GM19467 (cell line): ENCODE data around the gene USP27X.

Experiments used
- ATAC-seq: cut with Tn5 transposase; IDR thresholded peaks from one replicate; pipeline ENCODE4 v1.9.1; 2021; ENCODE audit warnings: mild to moderate bottlenecking, moderate library complexity; ENCODE audit not compliant: unreplicated experiment

Gene USP27X

DNA sequence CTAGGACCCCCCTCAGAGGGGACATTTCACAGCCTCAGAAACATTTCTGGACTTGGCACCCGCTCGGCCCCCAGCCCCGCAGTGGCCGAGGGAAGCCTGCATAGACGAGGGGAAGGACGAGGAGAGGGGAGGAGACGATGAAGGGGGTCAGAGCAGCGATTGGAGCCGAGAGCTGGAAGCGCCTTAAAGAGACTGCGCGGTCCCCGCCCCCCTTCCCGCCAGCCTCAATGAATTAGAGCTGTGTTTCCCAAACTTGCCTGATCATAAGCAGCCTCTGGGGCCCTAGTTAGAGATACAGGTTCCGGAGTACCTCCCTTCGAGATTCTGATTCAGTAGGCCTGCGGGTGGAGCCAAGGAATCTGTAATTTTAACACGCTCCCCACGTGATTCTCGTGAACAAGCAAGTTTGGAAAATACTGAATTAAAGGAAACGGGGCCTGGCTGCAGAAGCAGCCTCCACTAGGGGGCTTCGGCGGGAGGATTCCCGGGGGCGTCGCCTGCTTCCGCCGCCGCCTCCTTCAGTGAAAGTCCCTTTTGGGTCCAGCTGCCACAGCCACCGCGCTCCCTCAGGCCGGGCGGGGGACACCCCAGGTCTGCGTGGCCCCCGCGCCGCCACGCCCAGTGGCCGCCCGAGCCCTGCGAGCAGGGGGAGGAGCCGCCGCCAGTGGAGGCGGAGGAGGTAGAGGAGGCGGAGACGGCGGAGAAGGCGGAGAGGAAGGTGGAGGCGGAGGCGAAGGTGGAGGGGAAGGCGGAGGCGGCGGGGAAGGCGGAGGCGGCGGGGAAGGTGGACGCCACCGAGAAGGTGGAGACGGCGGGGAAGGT is at the start of gene USP27X:
Gene USP27X (plus strand): TSS at position 651 of the 822 bp plus-strand sequence. CDS start 824 bp downstream, outside the sequence.
- peak; percentile 91 for ATAC-seq

DNA sequence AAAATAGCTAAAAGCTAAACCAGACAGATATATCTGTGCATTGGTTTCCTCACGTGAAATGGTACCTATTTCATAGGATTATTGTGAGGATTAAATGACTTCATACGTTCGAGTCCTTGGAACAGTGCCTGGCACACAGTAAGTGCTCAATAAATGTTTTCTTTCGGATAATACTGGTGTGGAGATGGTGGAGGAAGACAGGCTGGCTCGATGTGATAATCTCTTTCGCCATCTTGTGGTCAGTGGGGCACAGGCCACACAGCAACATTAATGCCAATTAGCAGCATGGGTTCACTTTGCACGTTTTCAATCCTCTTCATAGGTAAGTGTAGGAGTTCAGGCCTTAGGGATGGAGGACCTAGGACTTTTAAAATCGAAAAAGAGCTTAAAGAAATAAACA is 40.9 kb upstream of the USP27X start:
- ATAC-seq = no peak

DNA sequence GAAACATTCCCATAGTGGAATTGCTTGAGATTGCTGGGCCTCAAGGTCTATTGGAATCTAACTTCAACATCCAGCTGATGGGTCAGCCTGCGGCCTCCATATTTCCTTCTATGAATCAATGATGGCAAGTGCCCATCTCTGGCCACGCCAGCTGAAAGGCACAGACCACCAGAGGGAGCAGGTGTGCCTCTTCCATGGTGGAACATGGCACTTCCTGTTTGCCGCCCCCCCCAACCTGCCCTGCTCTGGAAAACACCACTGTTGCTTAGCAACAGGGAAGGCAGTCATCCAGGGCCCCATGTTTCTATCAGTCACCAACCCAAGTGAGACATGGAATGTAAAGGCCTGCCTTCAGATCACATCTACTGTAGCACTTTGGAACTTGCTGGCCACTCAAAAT is 38.6 kb upstream of the USP27X start:
- ATAC-seq = no peak

DNA sequence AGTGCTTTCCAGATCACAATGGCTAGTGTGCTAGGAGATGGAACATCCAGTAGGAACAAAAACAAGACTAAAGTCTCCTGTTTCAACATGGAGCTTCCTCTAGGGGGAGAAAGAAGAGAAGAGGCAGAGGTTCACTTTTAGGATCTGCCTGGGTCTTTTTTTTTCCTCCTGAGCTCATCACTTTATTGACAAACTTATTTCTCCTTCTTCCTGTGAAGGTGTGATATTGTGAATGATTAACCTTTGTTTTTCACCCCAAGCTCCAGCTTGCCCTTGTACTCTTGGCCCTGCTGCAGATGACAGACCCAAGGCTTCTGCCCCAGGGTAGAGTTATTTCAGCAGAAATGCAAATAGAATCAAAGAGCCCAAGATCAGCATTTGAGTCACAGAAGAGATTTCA is 36.7 kb upstream of the USP27X start:
- ATAC-seq = no peak

DNA sequence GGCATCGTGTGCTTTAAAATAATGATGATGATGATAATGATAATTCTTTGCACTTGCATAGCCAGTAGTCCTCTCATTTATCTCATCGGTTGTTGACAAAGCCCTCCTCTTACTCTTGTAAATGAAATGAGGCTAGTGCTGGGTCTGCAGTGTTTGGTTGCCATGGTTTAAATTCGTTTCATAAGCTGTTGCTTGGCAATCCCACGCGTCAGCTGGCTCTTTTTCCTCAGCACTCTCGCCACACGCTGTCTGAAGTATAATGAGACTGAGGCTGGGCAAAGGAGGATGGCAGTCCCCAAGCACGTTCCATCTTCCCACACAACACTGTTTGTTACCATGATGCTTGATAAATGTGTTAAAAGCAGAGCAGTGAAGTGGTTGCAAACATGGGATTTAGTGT is 34.7 kb upstream of the USP27X start:
- ATAC-seq = no peak

DNA sequence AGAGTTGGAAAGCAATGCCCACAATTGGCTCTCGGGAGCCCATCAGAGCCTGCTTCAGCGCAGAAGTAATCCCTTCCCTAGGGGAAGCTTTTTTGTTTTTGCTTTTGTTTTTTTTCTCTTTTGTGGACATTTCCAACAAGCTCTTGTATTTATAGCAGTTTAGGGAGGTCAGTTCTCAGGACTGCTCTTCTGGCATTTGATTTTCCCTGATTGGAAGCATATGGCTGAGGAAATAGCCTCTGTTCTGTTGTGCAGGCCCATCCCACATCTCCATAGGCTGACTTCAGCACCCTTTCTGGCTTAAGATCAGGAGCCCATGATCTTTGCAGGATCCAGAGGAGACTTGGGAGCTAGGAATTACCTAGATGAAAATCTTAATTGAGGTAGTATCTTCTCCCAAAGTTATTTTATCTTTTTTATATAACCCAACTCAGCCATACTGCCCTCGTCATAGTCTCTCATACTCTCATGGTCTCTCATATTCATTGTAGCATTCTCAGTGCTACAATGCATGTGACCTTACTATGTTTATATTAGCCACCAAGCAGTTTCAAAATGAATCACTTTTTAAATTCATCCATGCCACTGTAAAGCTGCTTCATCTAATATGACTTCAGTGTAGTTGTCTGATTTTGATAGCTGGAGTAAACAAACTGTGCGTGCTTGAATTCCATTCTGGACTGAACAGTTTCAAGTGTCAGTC is 33.4 kb upstream of the USP27X start:
- no peak for ATAC-seq

DNA sequence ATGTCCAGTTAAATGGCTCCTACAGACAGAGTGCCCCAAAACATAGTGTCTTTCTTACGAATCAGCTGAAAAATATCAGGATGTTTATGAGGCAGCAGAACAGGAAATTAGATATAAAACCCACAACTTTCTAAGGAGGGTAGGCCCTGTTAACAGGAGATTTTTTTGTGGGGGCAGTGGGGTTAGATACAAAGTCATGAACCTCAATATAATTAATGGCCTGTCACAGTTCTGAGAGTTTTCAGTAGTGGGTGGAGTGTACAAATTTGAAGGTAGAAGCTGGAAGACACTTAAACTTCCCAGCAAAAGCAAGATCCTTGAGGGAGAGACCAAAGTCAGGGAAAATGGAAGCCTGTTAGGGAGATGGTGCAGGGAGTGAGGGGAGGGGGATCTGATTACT is 32.8 kb upstream of the USP27X start:
- no peak for ATAC-seq

DNA sequence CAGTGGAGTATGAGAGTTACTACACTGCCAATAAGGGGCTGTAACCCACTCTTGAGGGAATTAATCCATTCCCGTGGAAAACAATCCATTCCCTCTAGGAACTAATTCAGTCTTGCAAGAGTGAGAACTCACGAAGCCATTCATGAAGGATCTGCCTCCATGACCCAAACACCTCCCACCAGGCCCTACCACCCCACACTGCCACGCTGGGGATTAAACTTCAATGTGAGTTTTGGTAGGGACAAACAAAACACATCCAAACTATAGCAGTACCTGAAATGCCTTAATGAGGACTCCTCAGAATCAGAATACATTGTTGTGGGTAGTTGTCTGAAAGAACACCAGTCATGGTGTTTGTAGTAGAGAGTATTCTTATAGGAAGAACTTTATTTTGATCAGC is 31.0 kb upstream of the USP27X start:
- ATAC-seq = no peak

DNA sequence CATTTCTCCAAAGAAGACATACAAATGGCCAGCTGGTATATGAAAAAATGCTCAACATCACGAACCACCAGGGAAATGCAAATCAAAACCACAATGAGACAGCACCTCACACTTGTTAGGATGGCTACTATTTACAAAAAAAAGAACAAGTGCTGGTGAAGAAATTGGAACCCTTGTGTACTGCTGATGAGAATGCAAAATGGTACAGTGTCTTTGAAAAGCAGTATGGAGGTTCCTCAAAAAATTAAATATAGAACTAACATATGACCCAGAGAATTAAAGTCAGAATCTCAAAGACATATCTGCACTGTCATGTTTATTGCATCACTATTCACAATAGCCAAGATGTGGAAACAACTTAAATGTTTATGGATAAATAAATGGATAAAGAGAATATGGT is 29.3 kb upstream of the USP27X start:
- ATAC-seq = no peak

DNA sequence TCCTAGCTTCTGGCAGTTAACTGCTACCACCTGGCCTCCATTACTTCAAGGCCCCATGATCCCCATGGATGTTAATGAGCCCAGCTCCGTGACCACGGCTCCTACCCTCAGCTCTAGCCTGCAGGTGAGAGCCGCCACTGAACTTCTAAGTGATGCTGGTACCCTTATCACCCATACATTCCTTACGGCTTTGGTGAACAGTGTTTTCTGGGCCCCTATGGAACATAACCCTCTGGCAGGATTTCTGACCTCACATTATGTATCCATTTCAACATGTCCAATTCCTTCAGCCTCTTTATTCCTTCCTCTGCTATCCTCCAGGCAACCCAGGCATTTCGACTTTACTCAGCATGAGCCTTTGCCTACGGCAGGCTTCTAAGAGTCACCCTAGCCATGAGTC is 25.6 kb upstream of the USP27X start:
- no peak for ATAC-seq

DNA sequence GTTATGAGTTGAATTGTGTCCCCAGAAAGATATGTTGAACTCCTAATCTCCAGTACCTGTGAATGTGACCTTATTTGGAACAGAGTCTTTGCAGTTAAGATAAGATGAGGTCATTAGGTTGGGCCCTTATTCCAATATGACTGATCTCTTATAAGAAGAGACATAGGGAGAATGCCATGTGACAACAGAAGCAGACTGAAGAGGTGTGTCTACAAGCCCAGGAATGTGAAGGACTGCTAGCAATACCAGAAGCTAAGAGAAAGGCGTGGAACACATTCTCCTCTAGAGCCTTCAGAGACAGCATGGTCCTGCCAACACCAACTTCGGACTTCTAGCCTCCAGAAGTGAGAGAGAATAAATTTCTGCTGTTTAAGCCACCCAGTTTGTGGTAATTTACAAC is 22.5 kb upstream of the USP27X start:
- ATAC-seq = no peak

DNA sequence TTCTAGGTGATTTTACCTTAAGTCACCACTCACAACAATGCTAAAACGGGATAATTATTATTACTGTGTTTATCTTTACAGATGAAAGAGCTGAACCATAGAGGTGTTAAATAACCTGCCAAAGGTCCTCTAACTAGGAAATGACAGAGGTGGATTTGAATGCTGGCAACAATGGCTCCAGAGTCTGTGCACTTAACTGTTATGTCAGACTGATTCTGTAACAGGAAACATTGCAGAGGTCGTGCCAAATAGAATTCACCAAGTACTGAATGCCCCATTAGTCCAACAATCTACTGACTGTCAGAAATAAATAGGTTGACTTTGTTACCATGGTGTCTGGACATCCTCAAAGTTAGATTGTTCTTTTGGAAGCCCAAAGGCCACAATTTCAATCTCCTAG is 20.9 kb upstream of the USP27X start:
- no peak for ATAC-seq

DNA sequence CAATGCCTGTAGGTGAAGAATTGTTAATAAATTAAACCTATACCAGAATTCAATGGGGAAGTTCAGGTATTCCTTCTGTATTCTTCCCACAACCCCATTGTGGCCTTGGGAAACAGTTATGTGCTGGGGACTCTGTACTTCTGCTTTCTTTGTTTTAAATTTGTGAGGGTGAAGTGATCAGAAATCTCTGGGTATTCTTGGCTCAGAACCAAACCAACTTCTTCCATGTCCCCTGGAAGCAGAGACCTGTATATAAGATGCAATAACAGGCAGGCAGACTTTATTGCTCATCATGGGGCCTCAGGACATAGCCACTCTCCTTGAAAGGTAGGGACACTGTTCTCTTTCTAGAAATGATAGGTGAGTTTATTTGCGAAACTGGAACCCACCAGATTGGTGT is 19.8 kb upstream of the USP27X start:
- ATAC-seq = no peak

DNA sequence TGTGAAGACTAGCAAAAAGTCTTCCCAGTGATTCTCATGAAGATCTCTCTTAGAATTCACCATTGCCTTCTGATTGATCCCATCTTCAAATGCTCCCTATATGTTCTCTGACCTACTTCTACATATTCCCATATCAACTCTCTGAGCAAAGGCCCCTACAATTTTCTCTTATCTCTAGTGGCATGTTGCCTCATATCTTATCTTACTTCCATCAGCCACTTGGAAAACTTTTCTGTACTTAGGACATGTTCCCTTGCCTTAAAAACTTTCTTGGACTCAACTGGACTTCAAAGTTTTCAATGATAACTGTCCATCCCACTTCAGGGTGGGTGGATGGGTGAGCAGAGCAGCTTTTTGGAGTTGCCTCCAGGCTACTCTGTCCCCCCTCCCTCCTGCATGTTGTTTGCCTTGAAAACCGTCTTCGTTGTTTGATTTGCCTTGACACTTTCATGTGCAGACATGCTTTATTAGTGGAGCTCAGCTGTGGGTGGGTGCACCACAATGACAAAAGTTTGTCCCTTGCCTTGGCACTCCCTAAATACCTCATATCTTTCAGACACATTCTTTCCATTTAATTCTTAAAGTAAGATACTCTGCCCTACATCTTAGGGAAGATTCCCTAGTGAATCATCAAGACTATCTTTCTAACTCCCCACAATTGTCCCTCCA is 18.3 kb upstream of the USP27X start:
- no peak for ATAC-seq

DNA sequence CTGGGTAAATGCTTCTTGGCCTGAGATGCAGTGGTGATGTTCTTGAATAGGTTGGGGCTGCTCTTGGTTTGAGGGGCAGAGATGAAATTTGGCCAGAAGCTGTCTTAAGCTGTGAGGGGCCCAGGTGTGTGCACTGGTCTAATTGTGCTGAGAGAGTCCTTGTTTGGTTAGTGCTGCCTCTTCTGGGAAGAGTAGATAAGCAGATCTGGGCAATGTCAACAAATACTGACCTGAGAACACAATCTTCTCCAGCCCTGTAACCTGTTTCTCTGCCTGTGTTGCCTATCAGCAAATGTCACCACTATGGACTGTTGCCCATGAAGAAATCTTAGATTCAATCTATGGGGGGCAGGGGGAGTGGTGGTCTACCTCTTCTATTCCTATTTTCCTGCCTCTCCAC is 17.2 kb upstream of the USP27X start:
- ATAC-seq = no peak

DNA sequence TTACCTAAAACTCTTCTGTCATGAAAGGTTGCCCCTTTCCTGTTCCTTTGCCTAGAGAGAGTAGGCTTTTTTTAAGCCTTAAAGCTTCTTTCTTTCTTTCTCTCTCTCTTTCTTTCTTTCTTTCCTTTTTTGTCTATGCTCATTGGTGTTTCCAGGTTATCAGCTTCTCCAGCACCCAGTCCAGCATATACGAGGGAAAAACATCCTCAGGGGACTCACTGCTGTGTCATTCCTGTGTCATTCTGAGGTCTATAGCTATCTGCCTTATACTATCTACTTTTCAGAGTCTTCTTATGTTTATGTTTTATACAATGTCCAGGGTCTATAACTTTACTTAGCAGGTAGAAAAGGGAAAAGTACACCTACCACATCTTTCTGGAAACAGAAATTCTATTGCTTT is 10.5 kb upstream of the USP27X start:
- no peak for ATAC-seq

DNA sequence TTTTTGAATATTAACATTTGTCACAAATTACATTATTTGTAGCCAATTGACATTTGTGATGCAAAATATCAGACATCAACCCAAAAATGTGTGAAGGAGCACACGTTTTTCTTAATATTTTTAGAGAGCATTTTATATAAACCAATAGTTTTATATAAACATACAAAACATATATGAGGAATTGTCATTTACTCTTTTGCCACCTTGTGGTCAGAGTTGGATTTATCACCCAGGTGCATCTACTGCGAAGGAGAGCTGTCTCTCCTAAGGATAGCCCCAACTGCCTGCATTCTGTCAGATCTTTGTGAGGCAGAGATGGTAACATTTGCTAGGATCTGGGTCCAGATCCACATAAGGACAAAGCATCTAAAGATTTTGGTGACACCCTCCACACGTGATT is 2.5 kb upstream of the USP27X start:
- no peak for ATAC-seq

DNA sequence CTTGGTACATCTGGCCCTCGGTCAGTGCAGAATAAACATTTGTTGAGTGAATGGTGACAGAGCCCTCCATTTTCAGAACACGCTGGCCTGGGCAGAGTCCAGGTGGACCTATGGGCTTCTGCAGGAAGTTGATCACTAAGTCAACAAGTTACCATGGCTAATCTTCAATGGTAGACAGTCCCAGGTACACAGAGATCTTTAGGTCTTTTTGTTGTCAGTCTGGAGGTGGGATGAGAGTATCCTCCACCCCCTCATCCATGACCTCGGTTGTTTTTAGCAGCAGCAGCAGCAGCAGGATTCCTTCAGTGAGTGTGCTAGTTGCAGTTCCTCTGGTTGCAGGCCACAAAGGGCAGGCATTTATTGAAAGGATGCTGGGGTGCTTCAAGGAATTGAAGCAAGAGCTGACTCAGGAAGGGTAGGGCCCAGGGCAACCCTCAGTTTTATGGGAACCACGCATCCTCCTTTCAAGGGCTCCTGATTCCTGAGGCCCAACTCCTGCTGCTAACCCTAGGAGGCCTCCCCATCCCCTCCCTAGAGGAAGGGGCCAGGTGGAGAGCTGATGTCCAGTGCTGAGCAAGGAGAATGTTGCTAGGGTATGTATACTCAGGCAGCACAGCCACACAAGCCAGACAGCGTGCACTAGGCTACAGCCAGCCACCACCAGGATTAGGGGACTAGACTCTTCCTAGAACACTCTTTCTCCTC is 1.7 kb upstream of the USP27X start:
- no peak for ATAC-seq

DNA sequence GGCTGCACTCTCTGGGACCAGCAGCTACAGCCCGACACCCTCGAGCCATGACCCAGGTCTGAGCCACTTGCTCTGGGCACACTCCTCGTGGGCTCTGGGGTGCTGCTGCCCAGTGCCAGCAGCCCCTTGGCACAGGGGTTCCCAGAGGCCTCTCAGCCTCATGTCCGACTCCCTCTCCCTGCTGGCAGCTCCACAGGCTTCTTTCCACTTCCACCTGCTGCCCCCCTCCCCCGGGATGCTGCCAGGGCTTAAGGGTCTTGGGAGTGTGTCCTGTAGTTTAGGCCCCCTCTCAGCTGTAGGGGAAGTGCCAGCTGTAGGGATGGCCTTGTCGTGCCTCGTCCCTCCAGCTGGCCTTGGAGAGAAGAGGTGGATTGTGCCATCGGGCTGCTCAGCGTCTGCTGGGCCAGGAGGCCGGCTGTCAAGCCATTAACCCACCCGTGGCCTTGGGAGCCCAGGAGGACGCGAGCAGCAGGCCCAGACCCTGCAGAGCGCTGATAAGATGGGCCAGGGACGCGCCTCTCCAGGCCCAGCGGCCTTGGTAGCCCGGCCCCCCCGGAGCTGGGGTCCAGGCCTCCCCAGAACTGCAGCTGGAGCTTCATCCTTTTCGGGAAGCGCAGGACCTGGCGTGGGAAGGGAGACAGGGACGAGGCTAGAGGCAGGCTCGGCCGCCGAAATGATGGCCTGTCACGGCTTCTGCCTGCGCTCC is 1.0 kb upstream of the USP27X start:
- ATAC-seq = no peak

DNA sequence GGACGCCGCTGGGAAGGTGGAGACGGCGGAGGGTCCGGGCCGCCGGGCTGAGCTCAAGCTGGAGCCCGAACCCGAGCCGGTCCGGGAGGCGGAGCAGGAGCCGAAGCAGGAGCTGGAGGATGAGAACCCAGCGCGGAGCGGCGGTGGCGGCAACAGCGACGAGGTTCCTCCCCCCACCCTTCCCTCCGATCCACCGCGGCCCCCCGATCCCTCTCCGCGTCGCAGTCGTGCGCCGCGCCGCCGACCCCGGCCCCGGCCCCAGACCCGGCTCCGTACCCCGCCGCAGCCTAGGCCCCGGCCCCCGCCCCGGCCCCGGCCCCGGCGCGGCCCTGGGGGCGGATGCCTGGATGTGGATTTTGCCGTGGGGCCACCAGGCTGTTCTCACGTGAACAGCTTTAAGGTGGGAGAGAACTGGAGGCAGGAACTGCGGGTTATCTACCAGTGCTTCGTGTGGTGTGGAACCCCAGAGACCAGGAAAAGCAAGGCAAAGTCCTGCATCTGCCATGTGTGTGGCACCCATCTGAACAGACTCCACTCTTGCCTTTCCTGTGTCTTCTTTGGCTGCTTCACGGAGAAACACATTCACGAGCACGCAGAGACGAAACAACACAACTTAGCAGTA is 483 bp downstream of the USP27X start:
- ATAC-seq = no peak
